Muscle of back (tissue), 13 donors: ENCODE results near the gene GLIPR1L1. TPM values are rescaled to one million over a fixed set of nuclear protein-coding genes. Genes with fewer than 3 reads are reported as not detected.
A peak's percentile ranks its signal among the peaks of the same experiment; 100 is the strongest.
"Not testable (repeated sequence)": the region's sequence is repeated elsewhere in the genome, so short reads cannot be mapped to it uniquely, and the experiment has no call there.

ENCODE experiments used
- DNase-seq, 3 donors: peaks; one replicate each; pipeline versions ENCODE4 v3.0.0 to v3.0.0-alpha.2; 2013
- long read RNA-seq, 9 donors: transcript quantifications; one replicate each; lab custom pipeline, GENCODE V29; 2026
- polyA plus RNA-seq, 10 donors: library from polyadenylated mRNA; unstranded; fragments of 120-200 nt; gene quantifications; one replicate each; pipeline ENCODE4 v1.2.1, GENCODE V29; 2013; ENCODE audit not compliant: insufficient read length in 10 of 10

Gene GLIPR1L1, protein sequence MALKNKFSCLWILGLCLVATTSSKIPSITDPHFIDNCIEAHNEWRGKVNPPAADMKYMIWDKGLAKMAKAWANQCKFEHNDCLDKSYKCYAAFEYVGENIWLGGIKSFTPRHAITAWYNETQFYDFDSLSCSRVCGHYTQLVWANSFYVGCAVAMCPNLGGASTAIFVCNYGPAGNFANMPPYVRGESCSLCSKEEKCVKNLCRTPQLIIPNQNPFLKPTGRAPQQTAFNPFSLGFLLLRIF
- under 1 TPM in 6 of 10 donors, not detected in 4; 0.20 to 0.71 (median 0.32) TPM for polyA plus RNA-seq
- long read RNA-seq, donor 1 = 0 reads
- long read RNA-seq, donor 2 = 0 reads
- long read RNA-seq, donor 3 = 0 reads
- long read RNA-seq, donor 4 = 0 reads
- long read RNA-seq, donor 5 = 0 reads
- long read RNA-seq, donor 6 = 0 reads
- long read RNA-seq, donor 7 = 0 reads
- long read RNA-seq, donor 8 = 0 reads
- long read RNA-seq, donor 9 = 0 reads

DNA sequence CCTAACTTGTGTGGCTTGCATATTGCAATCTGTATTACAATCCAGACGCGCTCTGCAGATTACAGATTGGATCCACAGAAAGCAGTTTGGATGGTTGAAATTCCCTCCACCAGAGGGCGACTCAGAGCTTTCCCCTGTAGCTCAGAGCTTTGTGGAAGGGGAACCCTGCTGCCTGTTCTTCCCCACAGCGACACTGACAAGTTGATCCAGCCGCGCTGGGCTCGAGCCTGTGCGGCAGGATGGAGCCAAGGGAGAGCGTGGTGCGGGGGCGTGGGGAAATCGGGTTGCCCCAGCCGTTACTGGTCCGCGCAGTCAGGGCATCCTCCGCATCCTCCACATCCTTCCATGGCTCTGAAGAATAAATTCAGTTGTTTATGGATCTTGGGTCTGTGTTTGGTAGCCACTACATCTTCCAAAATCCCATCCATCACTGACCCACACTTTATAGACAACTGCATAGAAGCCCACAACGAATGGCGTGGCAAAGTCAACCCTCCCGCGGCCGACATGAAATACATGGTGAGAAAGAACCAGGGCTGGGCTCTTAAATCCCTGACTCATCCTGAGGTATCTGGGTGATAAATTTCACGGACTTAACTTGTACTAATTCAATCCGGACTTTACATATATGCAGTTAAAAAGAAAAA is at the start of gene GLIPR1L1:
GLIPR1L1 (plus strand) TSS at position 287 of the 647 bp plus-strand sequence; CDS start at position 346, 59 bp downstream.
- peak; percentile 86 to 92 (median 88) for DNase-seq

DNA sequence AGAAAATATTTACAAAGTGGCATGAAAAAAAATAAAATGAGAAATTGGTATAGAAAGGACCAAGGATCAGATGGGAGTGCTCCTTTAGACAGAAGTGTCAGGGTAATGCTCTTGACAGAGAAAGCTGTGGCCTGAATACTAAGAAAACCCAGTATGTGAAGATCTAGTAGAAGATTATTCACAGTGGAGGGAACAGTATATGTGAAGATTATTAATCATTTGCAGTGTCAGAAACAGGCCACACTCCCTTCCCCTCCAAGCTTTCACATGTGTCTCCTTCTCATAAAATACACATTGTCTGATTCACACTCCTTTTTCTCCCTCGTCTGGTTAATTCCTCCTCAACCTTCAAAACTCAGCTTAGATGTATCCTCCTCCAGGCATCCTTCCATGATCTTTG is 45.6 kb upstream of the GLIPR1L1 start:
- DNase-seq = no peak

DNA sequence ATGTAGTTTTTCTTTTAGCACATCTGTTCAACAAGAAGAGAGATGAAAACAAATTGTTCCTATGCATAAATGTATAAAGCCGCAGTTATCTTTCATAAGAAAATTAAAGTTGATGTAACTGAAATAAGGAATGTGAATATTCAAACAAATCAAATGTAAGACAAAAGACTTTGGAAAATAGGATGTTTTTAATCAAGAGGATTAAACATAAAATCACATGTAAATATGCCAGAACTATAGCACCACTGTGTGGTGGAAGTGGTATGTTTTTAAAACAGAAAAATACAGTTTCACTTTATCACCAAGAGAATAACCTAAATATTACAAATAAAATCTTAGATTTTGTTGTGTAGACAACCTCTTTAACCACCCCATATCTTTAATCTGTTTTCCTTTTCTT is 44.7 kb upstream of the GLIPR1L1 start:
- DNase-seq = peak in 1 of 3 donors; percentile 14

DNA sequence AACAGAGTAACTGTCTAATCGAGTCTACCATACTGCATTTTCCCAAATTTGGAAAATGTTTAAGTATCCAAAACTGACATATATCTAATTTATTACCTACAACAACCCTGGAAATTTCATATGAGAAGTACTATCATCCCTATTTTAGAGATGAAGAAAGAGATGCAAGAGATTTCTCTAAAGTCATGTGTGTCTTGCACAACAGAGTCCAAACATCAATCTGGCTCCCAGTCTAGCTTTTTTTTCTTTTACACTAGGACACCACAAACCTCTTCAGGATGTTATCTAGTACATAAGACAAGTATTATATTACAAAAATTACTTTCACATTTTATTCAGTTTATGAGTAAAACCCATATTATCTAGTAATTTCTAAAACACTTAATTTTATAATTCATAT is 43.5 kb upstream of the GLIPR1L1 start:
- no peak for DNase-seq

DNA sequence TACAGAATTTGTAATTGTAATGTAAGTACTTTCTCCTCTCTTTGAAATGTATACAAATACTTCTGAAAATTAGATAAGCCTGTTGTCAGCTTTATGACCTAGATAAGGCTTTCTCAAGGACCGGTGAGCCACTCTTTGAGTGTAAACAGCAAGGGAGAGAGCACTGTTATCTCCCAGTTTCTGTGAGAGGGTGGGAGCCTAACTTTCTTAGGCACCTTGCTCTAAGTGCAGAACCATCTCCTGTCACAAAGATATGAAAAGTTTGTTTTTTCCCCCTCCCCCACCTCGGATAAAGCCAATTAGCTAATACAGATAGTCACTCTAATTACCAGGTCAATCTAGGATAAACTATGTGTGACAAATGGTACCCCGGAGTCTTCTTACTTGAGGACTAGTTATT is 40.1 kb upstream of the GLIPR1L1 start:
- no peak for DNase-seq

DNA sequence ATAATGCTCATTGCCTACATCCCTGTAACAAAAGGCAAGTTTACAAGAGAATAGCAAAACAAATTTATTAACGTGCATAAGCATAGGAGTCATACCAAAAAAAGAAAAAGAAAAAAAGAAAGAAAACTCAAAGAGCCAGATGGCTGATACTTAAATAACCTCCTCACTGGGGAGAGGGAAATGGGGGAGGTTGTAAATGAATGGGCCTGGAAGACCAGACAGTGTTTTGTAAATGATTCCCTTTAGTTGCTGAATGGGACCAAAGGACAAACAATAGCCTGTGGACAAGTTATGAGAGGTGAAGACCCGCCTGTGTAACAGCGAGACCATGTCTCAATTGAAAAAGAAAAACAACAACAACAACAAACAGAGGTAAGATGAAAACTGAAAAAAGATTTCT is 39.7 kb upstream of the GLIPR1L1 start:
- no peak for DNase-seq

DNA sequence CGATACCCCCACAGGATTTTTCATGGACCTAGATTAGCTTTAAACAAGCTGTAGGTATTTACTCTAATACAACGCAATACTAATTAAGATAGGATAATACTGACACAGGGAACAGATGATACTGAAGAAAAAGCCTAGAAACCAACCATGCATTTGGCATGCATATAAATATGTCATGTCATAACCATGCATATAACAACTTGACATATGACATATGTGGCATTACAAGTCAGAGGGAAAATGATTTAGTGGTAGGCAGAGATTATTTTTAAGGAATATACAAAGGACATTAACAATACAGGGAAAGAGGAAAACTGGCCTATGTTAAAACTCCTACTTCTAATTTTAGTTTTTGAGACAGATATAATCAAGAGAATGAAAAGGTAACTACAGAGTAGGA is 32.2 kb upstream of the GLIPR1L1 start:
- DNase-seq = no peak

DNA sequence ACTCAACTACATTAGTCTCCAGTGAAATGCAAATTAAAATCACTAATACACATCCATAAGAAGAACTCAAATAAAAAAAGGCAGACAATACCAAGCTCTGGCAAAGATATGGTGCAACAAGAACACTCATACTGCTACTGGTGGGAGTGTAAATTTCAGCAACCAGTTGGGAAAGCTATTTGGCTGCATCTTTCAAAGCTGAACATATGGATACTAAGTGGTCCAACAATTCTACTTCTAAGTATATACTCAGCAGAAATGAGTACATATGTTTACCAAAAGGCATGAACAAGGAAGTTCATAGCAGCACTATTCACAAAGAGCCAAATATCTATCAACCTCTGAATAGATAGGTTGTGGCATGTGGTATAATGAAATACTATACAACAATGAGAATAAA is 31.7 kb upstream of the GLIPR1L1 start:
- DNase-seq = no peak

DNA sequence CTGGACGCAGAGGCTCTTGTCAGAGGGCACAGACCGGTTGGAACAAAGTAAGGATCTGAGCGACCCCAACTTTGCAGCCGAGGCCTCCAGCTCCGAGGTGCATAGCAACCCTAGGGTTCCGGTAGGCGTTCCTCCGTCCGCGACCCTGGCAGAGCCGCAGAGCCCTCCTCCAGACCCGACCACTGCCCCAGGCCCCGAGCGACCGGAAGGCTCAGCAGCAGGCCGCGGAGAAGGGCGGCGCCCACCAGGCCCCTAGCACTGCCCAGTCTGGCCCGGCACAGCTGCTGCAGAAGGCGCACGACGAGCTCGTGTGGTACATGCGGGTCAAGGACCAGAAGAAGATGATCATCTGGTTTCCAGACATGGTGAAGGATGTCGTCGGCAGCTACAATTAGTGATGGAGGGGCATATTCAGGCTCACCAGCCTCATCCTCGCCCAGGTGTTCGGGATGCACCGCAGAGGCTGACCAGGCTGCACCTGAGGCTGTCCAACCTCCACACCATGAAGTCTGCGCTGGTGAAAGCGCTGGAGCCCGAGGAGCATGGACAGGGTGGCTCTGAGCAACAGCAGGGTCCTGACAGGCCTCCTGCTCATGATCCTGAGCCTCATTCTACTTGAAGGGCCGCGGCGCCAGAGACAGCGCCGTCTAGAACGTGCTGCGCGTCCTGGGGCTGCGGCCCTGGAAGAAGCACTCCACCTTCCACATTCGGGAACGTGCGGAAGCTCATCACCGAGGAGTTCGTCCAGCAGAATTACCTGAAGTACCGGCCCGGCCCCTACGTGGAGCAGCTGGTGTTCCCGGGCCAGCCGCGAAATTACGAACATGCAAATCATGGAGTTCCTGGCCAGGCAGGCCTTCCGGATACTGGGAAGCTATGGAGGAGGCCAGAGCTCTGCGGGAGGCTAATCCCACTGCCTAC is 28.8 kb upstream of the GLIPR1L1 start:
- no peak for DNase-seq

DNA sequence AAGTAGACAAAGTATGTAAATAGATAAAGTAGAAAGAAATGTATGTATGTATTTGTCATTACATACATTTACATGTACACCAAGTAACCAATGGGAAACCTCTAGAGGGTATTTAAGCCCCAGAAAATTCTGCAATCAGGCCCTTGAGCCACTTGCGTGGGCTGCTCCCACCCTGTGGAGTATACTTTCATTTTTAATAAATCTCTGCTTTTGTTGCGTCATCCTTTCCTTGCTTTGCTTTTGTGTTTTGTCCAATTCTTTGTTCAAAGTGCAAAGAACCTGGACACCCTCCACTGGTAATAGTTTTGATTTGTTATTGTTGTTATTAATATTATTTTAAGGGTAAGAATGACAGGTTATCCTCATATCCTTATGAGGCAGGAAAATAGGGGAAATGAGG is 26.2 kb upstream of the GLIPR1L1 start:
- DNase-seq = no peak

DNA sequence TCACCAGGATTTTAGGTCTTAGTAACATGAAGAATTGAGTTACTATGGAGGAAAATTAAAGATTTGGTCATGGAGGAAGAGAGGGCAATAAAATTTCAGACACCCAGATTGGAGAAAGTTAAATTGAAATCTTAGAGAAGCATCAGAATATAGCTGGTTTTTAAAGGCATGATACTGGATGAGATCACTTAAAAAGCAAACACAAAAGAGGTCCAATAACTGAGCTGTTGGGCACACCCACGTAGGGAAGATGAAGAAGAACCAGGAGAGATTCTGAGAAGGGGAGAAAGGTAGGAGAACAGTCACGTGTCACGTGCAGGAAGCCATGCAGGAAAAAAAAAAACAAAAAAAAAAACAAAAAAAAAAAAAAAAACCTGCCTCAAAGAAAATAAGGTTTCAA is 23.1 kb upstream of the GLIPR1L1 start:
- no peak for DNase-seq

DNA sequence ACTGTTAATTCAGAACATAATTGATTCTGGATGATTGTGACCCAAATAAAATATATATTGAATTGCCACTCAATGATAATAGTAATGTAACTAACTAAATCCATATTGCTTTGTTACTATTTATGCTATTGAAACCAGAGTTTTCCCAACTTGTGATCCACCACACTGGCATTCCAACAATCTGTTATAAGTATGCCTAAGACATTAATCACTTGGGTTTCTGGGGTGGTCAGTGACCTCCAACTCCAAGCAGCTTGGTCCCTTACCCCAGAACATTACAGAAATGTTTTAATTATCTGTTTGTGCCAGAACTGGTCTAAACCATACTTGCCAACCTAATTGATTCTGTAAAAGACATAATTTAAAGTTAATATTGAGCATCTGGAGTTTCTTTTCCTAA is 19.0 kb upstream of the GLIPR1L1 start:
- DNase-seq = peak in 1 of 3 donors; percentile 18

DNA sequence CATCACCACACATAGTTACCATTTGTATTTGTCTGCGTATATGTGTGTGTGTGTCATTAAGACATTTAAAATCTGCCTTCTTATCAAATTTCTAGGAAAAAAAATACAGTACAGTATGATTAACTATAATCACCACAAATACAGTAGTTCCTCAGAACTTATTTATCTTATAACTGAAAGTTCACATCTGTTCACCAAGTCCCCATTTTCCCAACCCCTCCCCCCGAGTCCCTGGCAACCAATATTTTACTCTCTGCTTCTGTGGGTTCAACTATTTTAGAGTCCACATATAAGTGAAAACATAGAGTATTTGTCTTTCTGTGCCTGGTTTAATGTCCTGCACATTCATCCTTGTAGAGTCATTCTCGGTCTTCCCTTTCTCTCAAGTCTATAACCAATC is 16.7 kb upstream of the GLIPR1L1 start:
- DNase-seq = no peak

DNA sequence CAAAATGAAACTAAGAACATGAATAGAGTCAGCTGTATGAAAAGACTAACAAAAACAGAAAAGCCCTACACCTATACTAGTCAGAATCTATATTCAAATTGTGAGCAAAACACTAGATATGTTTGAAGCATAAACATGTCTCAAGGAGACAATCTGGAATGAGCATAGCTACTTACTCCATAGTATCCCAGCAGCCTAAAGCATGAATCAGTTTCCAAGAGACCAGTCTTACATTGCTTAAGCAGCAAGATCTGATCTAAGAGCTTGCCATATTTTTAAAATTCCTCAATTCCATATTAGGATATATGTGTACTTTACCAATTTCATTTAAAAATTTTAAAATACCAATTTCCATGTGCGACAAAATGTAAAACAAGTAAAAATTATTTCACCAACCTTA is 12.0 kb upstream of the GLIPR1L1 start:
- DNase-seq = peak in 1 of 3 donors; percentile 3

DNA sequence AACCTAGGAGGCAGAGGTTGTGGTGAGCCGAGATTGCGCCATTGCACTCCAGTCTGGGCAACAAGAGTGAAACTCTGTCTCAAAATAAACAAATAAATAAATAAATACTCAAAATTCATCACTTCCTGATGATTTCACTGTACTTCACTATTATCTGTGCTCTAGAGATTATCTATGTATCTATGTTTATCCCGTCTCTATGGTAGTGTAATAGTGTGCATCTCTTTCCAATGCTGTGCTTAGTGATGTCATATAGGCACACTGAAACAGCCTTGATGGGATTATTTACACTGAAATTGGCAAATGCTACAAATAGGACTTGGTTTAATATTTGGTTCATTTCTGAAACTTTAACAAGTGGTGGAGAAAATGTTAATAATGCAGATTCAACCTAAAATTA is 10.8 kb upstream of the GLIPR1L1 start:
- no peak for DNase-seq

DNA sequence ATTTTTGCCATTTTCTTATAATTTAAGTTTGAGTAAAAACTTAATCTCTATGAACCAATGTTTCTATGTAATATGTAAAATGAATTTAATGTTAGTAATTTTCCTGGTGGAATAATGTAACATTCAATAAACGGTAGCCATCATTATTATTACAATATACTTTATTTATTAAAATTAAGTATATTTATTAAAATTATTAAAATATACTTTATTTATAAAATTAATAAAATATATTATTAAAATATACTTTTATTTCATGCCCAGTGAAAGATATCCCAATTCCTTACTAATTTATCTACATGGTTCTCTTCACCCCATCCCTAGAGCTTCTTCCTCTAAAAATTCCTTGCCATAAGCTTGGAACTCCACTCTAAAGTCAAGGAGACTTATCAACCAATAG is 6.8 kb upstream of the GLIPR1L1 start:
- no peak for DNase-seq

DNA sequence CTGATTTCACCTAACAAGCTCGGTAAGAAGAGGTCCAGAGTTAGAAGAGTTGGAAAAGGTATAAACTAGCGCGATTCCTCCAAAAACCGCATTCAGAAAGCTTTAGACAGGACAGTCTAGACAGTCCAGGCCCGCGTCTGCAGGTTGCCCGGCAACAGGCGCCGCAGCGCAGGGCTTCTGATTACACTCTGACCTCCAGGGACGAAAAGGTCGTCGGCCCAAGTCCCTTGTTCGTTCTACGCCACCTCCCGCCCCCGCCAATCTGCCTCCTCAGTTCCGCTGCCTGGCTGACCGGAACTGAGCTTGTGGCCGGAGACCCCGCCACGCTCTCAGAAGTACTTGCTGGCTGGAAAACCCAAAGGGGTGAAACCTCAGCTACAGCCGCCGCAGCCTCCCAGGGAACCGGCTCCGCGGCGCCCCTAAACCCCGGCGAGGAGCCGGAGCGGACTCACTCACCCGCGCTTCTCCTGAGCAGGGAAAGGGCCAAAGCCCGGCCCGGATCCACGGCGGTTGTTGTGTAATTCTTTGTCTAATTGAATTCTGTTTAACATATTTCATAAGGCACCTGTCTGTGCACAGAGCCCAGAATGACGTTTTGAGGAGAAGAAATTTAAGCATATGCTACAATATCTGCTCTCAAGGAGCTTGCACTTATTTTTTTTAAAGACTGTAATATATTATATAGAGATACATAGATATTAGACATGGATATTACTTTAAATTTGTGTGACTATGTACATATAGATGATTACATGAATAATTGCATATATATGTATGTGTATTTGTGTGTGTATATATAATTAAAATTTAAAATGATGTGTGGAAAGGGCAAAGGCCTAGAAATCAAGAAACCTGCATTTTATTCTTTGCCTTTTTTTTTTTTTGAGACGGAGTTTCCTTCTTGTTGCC is 4.3 kb upstream of the GLIPR1L1 start, which contains the start of gene CAPS2:
CAPS2 (minus strand) TSS at position 407 of the 909 bp plus-strand sequence. CDS start 3,826 bp downstream, outside the sequence.
- DNase-seq = peak; percentile 73 to 94 (median 83)

DNA sequence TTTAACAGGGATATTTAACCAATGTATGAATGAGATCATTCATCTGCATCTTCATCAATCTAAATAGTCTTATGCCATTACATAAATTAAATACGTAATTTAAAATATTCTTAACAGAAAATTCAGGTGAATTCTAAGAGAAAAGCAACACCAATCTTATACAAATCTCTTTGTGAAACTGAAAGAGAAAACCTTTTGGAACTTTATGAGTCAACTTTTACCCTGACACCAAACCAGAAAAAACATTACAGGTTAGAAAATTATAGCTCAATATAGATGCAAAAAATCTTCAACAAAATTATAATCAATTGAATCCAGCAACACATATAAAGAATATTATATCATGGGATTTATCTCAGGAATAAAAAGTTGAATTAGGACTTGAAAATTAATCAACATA is 3.4 kb downstream of the GLIPR1L1 start:
- no peak for DNase-seq

DNA sequence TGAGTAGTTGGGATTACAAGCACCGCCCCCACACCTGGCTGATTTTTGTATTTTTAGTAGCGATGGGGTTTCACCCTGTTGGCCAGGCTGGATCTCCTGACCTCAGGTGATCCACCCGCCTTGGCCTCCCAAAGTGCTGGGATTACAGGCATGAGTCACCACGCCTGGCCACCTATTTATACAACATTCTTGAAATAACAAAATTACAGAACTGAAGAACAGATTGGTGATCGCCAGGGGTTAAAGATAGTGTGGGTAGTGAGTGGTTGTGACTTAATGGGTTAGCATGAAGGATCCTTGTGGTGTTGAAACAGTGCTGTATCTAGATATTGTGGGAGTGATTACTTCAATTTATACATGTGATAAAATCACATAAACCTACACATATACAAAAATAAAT is 7.4 kb downstream of the GLIPR1L1 start:
- no peak for DNase-seq

DNA sequence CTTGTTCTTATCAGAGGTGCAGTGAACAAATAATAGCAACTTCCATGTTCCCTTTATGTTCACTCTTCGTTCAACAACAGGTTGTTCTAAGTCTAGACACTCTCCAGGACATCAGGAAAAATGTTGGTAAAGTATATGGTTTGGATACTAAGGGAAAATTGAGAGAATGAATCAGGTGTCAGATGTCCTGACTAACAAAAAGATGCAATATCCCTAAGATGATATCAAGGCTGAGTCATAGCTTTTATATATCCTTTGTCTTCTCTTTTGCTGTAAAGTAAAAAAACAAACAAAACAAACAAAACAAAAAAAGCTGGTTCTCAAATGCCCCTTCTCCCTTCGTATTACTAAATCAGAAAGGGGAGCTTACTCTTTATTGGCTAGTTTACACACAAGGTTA is 11.1 kb downstream of the GLIPR1L1 start:
- no peak for DNase-seq

DNA sequence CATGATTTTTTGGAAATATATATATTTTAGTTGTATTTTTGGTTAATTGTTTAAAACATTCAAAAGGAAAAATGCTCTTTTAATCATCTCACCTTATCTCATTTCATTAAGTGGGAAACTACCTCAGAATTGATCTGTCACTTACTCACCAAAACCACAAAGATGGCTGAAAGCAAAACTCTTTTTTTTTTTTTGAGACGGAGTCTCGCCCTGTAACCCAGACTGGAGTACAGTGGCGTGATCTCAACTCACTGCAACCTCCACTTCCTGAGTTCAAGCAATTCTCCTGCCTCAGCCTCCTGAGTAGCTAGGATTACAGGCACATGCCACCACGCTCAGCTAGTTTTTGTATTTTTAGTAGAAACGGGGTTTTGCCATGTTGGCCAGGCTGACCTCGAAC is 11.7 kb downstream of the GLIPR1L1 start:
- not testable (repeated sequence) for DNase-seq
